Activated CD8-positive, alpha-beta memory T cell treated with anti-CD3 and anti-CD28 coated beads, Interleukin-2, amount 50 U/mL, for 24 hours (primary cell): ENCODE measurements around the gene SNF8.

Experiments used
- DNase-seq: peaks from one replicate; pipeline ENCODE4 v3.0.0-alpha.2; 2020; ENCODE audit errors: extremely low read depth

SNF8 gene

GRCh38 chr17:48890086-48890485, 54.6 kb downstream of the SNF8 start:
- no peak for DNase-seq

- DNase-seq: no peak
Measured at GRCh38 chr17:48883171-48883570, 61.5 kb downstream of the SNF8 start.

- DNase-seq: no peak
Measured at GRCh38 chr17:48882272-48882671, 62.4 kb downstream of the SNF8 start.
